ENCODE results near the gene CDKN2D. TPM values are rescaled to one million over a fixed set of nuclear protein-coding genes. Genes with fewer than 3 reads are reported as not detected.
A peak's percentile ranks its signal among the peaks of the same experiment; 100 is the strongest.

The CDKN2D gene
- 10 to 100 TPM; 62.1 to 67.1 TPM for total RNA-seq

- peaks cover 31% of the 10 kb centered on the region for H3K4me1 Mint-ChIP-seq (ENCODE audit: low read depth)
- H3K4me3 Mint-ChIP-seq, result peak within 1 kb of the TSS; percentile 86
- ChIA-PET POLR2A (interaction anchor here (0.9 to 10.6 kb wide), 10 partner anchors 12 to 164 kb away, joined by 3 to 104 read pairs (median 3); partner anchors contain the start of genes KEAP1 and S1PR5), CTCF (interaction anchor here (0.6 to 9.2 kb wide), 12 partner anchors 12 to 152 kb away, joined by 3 to 71 read pairs (median 6); no protein-coding TSS in a partner anchor)
- H3K9me3 Mint-ChIP-seq, result no peaks in the 10 kb centered on the region
- H3K27ac Mint-ChIP-seq, result peak within 1 kb of the TSS; percentile 97
- ATAC-seq, result peak; percentile 67
- TF ChIP-seq CTCF (IDR thresholded peaks at IDR 0.05), result no peak
- intact Hi-C loops (cut with micrococcal nuclease), result loop anchor here (5.0 kb wide), 1 partner anchor 62 kb away; no protein-coding TSS in a partner anchor
- H3K36me3 Mint-ChIP-seq (ENCODE audit: low read depth), result peaks cover 26% of the 10 kb centered on the region
- no peaks in the 10 kb centered on the region for H3K27me3 Mint-ChIP-seq
- DNase-seq, result peak; percentile 100
Measured at GRCh38 chr19:10568826-10569651, at the start of gene CDKN2D. CDKN2D (minus strand) TSS chr19:10568979; CDS start chr19:10568653, 326 bp downstream.

- TF ChIP-seq CTCF (IDR thresholded peaks at IDR 0.05), result no peak
- Mint-ChIP-seq H3K4me1 (ENCODE audit: low read depth) (peaks cover 49% of the 10 kb centered on the region), H3K27ac (peak overlapping the region; percentile 47), H3K36me3 (ENCODE audit: low read depth) (peaks cover 25% of the 10 kb centered on the region), H3K9me3 (no peaks in the 10 kb centered on the region), H3K4me3 (no peak overlapping the region), H3K27me3 (no peaks in the 10 kb centered on the region)
- DNase-seq, result no peak
- no peak for ATAC-seq
- POLR2A ChIA-PET, result interaction anchor here (1.2 to 1.4 kb wide), 2 partner anchors 13 to 213 kb away, joined by 3 to 4 read pairs; no protein-coding TSS in a partner anchor
- intact Hi-C loops (cut with micrococcal nuclease), result no loop called here
- CTCF ChIA-PET, result interaction anchor here (4.9 to 6.8 kb wide), 2 partner anchors 27 to 36 kb away, joined by 30 to 31 read pairs; no protein-coding TSS in a partner anchor
Measured at GRCh38 chr19:10617409-10618121, 48.8 kb upstream of the CDKN2D start.

- DNase-seq, result no peak
- Mint-ChIP-seq H3K27ac (peak overlapping the region; percentile 83), H3K27me3 (no peaks in the 10 kb centered on the region), H3K4me3 (no peak overlapping the region), H3K36me3 (ENCODE audit: low read depth) (peaks cover 18% of the 10 kb centered on the region), H3K9me3 (no peaks in the 10 kb centered on the region), H3K4me1 (ENCODE audit: low read depth) (peaks cover 36% of the 10 kb centered on the region)
- intact Hi-C loops (cut with micrococcal nuclease), result no loop called here
- ChIA-PET CTCF (interaction anchor here (1.4 kb wide), 1 partner anchor 34 kb away, joined by 9 read pairs; no protein-coding TSS in a partner anchor), POLR2A (interaction anchor here (1.7 kb wide), 1 partner anchor 11 kb away, joined by 8 read pairs; no protein-coding TSS in a partner anchor)
- no peak for ATAC-seq
- no peak for TF ChIP-seq CTCF (IDR thresholded peaks at IDR 0.05)
Measured at GRCh38 chr19:10615429-10616023, 46.7 kb upstream of the CDKN2D start.

GRCh38 chr19:10612499-10613119 lies 43.8 kb upstream of the CDKN2D start:
- Mint-ChIP-seq H3K4me3 (no peak overlapping the region), H3K4me1 (ENCODE audit: low read depth) (peaks cover 28% of the 10 kb centered on the region), H3K36me3 (ENCODE audit: low read depth) (peaks cover 18% of the 10 kb centered on the region), H3K27me3 (no peaks in the 10 kb centered on the region), H3K27ac (peak overlapping the region; percentile 5), H3K9me3 (no peaks in the 10 kb centered on the region)
- POLR2A ChIA-PET, result interaction anchor here (1.6 to 2.4 kb wide), 4 partner anchors 10 to 46 kb away, joined by 4 to 13 read pairs (median 5); no protein-coding TSS in a partner anchor
- intact Hi-C loops (cut with micrococcal nuclease), result no loop called here
- TF ChIP-seq CTCF (IDR thresholded peaks at IDR 0.05), result no peak
- ATAC-seq (no peak), DNase-seq (no peak)
- CTCF ChIA-PET, result interaction anchor here (1.9 to 6.0 kb wide), 3 partner anchors 31 to 32 kb away, joined by 8 to 35 read pairs (median 10); no protein-coding TSS in a partner anchor
